Activated CD4-positive, alpha-beta T cell treated with anti-CD3 and anti-CD28 coated beads, Interleukin-2, amount 10 ng/mL, durations not matched to agents 7 days and 5 days (primary cell): ENCODE measurements around the gene SH3BGRL2. TPM values are rescaled to one million over a fixed set of nuclear protein-coding genes. Genes with fewer than 3 reads are reported as not detected.
"Not testable (repeated sequence)": the region's sequence is repeated elsewhere in the genome, so short reads cannot be mapped to it uniquely, and the experiment has no call there.

ENCODE experiments used
- CTCF ChIA-PET: fragments of 350-600 bp; sonication (Branson Sonifier 250); formaldehyde crosslinking; loops from one replicate; lab custom pipeline; 2021; ENCODE audit warnings: antibody characterized with exemption; lab: Charles Lee
- POLR2A ChIA-PET: fragments of 350-600 bp; sonication (Branson Sonifier 250); formaldehyde crosslinking; loops from one replicate; lab custom pipeline; 2021; ENCODE audit warnings: antibody characterized with exemption; lab: Charles Lee
- DNase-seq: peaks from one replicate; pipeline ENCODE4 v3.0.0-alpha.2; 2020
- H3K27ac Mint-ChIP-seq: one replicate; pipeline ENCODE4 v1.8.0; 2021; ENCODE audit warnings: mild to moderate bottlenecking, moderate library complexity, mixed read lengths
- H3K27me3 Mint-ChIP-seq: one replicate; pipeline ENCODE4 v1.8.0; 2021; ENCODE audit warnings: mixed read lengths
- H3K36me3 Mint-ChIP-seq: one replicate; pipeline ENCODE4 v1.8.0; 2021; ENCODE audit warnings: low read depth, mixed read lengths
- H3K4me1 Mint-ChIP-seq: one replicate; pipeline ENCODE4 v1.8.0; 2021; ENCODE audit warnings: mixed read lengths
- H3K4me3 Mint-ChIP-seq: one replicate; pipeline ENCODE4 v1.8.0; 2021; ENCODE audit warnings: mild to moderate bottlenecking, moderate library complexity, mixed read lengths
- H3K9me3 Mint-ChIP-seq: one replicate; pipeline ENCODE4 v1.8.0; 2021; ENCODE audit warnings: mixed read lengths
- total RNA-seq, 2 experiments: library from RNA; stranded (reverse); gene quantifications; one replicate each; pipeline ENCODE4 v1.2.3, GENCODE V29; 2021

SH3BGRL2 gene
- total RNA-seq, 2 experiments from 2014 or later, result 0.12 to 0.17 TPM

GRCh38 chr6:79605968-79606764 lies 25.0 kb upstream of the SH3BGRL2 start:
- H3K9me3 Mint-ChIP-seq, result no peaks in the 10 kb centered on the region
- no peaks in the 10 kb centered on the region for H3K4me1 Mint-ChIP-seq
- H3K4me3 Mint-ChIP-seq, result no peak overlapping the region
- ChIA-PET POLR2A (no interaction called here), CTCF (interaction anchor here (1.5 kb wide), 1 partner anchor 12 kb away, joined by 3 read pairs; no protein-coding TSS in a partner anchor)
- peaks cover 2% of the 10 kb centered on the region for H3K27me3 Mint-ChIP-seq
- H3K36me3 Mint-ChIP-seq, result no peaks in the 10 kb centered on the region
- H3K27ac Mint-ChIP-seq, result no peak overlapping the region
- DNase-seq, result no peak

GRCh38 chr6:79607000-79607399 lies 24.1 kb upstream of the SH3BGRL2 start:
- ChIA-PET POLR2A (no interaction called here), CTCF (interaction anchor here (1.5 kb wide), 1 partner anchor 13 kb away, joined by 3 read pairs; no protein-coding TSS in a partner anchor)
- Mint-ChIP-seq H3K27me3 (peaks cover 2% of the 10 kb centered on the region), H3K9me3 (no peaks in the 10 kb centered on the region), H3K27ac (no peak overlapping the region), H3K4me1 (no peaks in the 10 kb centered on the region), H3K36me3 (no peaks in the 10 kb centered on the region), H3K4me3 (no peak overlapping the region)
- DNase-seq, result no peak

- CTCF ChIA-PET, result no interaction called here
- H3K4me1 Mint-ChIP-seq, result no peaks in the 10 kb centered on the region
- H3K9me3 Mint-ChIP-seq, result no peaks in the 10 kb centered on the region
- H3K27me3 Mint-ChIP-seq, result peaks cover 2% of the 10 kb centered on the region
- no peaks in the 10 kb centered on the region for H3K36me3 Mint-ChIP-seq
- H3K4me3 Mint-ChIP-seq, result no peak overlapping the region
- no peak overlapping the region for H3K27ac Mint-ChIP-seq
- DNase-seq, result no peak
- POLR2A ChIA-PET, result no interaction called here
Measured at GRCh38 chr6:79608334-79609224, 22.6 kb upstream of the SH3BGRL2 start.

- no peak overlapping the region for H3K4me3 Mint-ChIP-seq
- H3K36me3 Mint-ChIP-seq, result no peaks in the 10 kb centered on the region
- no peaks in the 10 kb centered on the region for H3K9me3 Mint-ChIP-seq
- no peak for DNase-seq
- ChIA-PET POLR2A (no interaction called here), CTCF (no interaction called here)
- peaks cover 2% of the 10 kb centered on the region for H3K27me3 Mint-ChIP-seq
- H3K4me1 Mint-ChIP-seq, result no peaks in the 10 kb centered on the region
- no peak overlapping the region for H3K27ac Mint-ChIP-seq
Measured at GRCh38 chr6:79609225-79609595, 21.9 kb upstream of the SH3BGRL2 start.

GRCh38 chr6:79610306-79611009 lies 20.7 kb upstream of the SH3BGRL2 start:
- no peak overlapping the region for H3K27ac Mint-ChIP-seq
- POLR2A ChIA-PET, result no interaction called here
- DNase-seq, result no peak
- no peaks in the 10 kb centered on the region for H3K36me3 Mint-ChIP-seq
- no peak overlapping the region for H3K4me3 Mint-ChIP-seq
- H3K4me1 Mint-ChIP-seq, result no peaks in the 10 kb centered on the region
- CTCF ChIA-PET, result interaction anchor here (0.7 kb wide), 1 partner anchor 44 kb away, joined by 4 read pairs; no protein-coding TSS in a partner anchor
- no peaks in the 10 kb centered on the region for H3K9me3 Mint-ChIP-seq
- H3K27me3 Mint-ChIP-seq, result peaks cover 2% of the 10 kb centered on the region

GRCh38 chr6:79612457-79612856 lies 18.7 kb upstream of the SH3BGRL2 start:
- Mint-ChIP-seq H3K27ac (no peak overlapping the region), H3K36me3 (no peaks in the 10 kb centered on the region), H3K27me3 (peaks cover 5% of the 10 kb centered on the region), H3K4me3 (no peak overlapping the region), H3K4me1 (no peaks in the 10 kb centered on the region), H3K9me3 (no peaks in the 10 kb centered on the region)
- POLR2A ChIA-PET, result no interaction called here
- no peak for DNase-seq
- CTCF ChIA-PET, result no interaction called here

- Mint-ChIP-seq H3K27ac (no peak overlapping the region), H3K4me3 (no peak overlapping the region), H3K4me1 (no peaks in the 10 kb centered on the region), H3K9me3 (no peaks in the 10 kb centered on the region), H3K36me3 (no peaks in the 10 kb centered on the region), H3K27me3 (peaks cover 4% of the 10 kb centered on the region)
- ChIA-PET CTCF (interaction anchor here (1.3 kb wide), 1 partner anchor 10 kb away, joined by 3 read pairs; no protein-coding TSS in a partner anchor), POLR2A (no interaction called here)
- no peak for DNase-seq
Measured at GRCh38 chr6:79612918-79613317, 18.2 kb upstream of the SH3BGRL2 start.

- no peak for DNase-seq
- Mint-ChIP-seq H3K36me3 (no peaks in the 10 kb centered on the region), H3K27ac (no peak overlapping the region), H3K27me3 (peaks cover 3% of the 10 kb centered on the region), H3K4me3 (no peak overlapping the region), H3K4me1 (no peaks in the 10 kb centered on the region), H3K9me3 (no peaks in the 10 kb centered on the region)
- CTCF ChIA-PET, result interaction anchor here (1.3 kb wide), 1 partner anchor 9 kb away, joined by 3 read pairs; no protein-coding TSS in a partner anchor
- POLR2A ChIA-PET, result no interaction called here
Measured at GRCh38 chr6:79613912-79614311, 17.2 kb upstream of the SH3BGRL2 start.

- Mint-ChIP-seq H3K4me1 (no peaks in the 10 kb centered on the region), H3K36me3 (no peaks in the 10 kb centered on the region), H3K4me3 (no peak overlapping the region), H3K9me3 (no peaks in the 10 kb centered on the region), H3K27ac (no peak overlapping the region), H3K27me3 (peaks cover 5% of the 10 kb centered on the region)
- POLR2A ChIA-PET, result no interaction called here
- CTCF ChIA-PET, result no interaction called here
- no peak for DNase-seq
Measured at GRCh38 chr6:79614326-79615305, 16.5 kb upstream of the SH3BGRL2 start.

GRCh38 chr6:79617518-79617941 lies 13.6 kb upstream of the SH3BGRL2 start:
- no peak for DNase-seq
- ChIA-PET POLR2A (no interaction called here), CTCF (no interaction called here)
- Mint-ChIP-seq H3K9me3 (no peaks in the 10 kb centered on the region), H3K36me3 (no peaks in the 10 kb centered on the region), H3K27me3 (peaks cover 5% of the 10 kb centered on the region), H3K4me1 (no peaks in the 10 kb centered on the region), H3K4me3 (no peak overlapping the region), H3K27ac (no peak overlapping the region)

- H3K4me3 Mint-ChIP-seq, H3K4me1 Mint-ChIP-seq, POLR2A ChIA-PET, H3K27ac Mint-ChIP-seq, H3K36me3 Mint-ChIP-seq, H3K27me3 Mint-ChIP-seq, CTCF ChIA-PET, DNase-seq, H3K9me3 Mint-ChIP-seq: not testable (repeated sequence)
Measured at GRCh38 chr6:79618425-79618824, 12.7 kb upstream of the SH3BGRL2 start.

- ChIA-PET POLR2A (no interaction called here), CTCF (no interaction called here)
- Mint-ChIP-seq H3K27me3 (peaks cover 4% of the 10 kb centered on the region), H3K4me1 (no peaks in the 10 kb centered on the region), H3K4me3 (no peak overlapping the region), H3K27ac (no peak overlapping the region), H3K36me3 (no peaks in the 10 kb centered on the region), H3K9me3 (no peaks in the 10 kb centered on the region)
- no peak for DNase-seq
Measured at GRCh38 chr6:79621579-79621978, 9.6 kb upstream of the SH3BGRL2 start.
